HCT116 (cell line): Measurements from ENCODE around the gene ACVR1B. TPM values are rescaled to one million over a fixed set of nuclear protein-coding genes. Genes with fewer than 3 reads are reported as not detected.

Experiments
- ATAC-seq: fragments of 200-7000 bp; cut with Tn5 transposase; 2 replicates; pipeline ENCODE4 v1.9.1; 2020; ENCODE audit warnings: mild to moderate bottlenecking, moderate library complexity
- BruUV-seq: library from RNA; stranded (reverse); fragments of 400-500 nt; replicated peaks from 2 replicates; lab custom pipeline; 2021; lab: Mats Ljungman, UMichigan
- CTCF ChIA-PET: fragments of 300-600 bp; sonication (Branson Sonifier 250); formaldehyde crosslinking; loops from one replicate; lab custom pipeline; 2021; ENCODE audit warnings: antibody characterized with exemption; lab: Charles Lee
- POLR2A ChIA-PET: fragments of 300-600, 350-600 bp; sonication (Branson Sonifier 250); formaldehyde crosslinking; loops from one replicate; lab custom pipeline; 2021; ENCODE audit warnings: antibody characterized with exemption; lab: Charles Lee
- RAD21 ChIA-PET, 2 experiments: fragments of 300-600 bp; sonication (Branson Sonifier 250); formaldehyde crosslinking; loops; one replicate each; lab custom pipeline; 2023; ENCODE audit warnings: low total read pairs in 2 of 2; ENCODE audit not compliant: uncharacterized antibody in 2 of 2, unreplicated experiment in 2 of 2, low non-redundant PET in 1 of 2; lab: Charles Lee
- DNase-seq: peaks from one replicate; pipeline ENCODE4 v3.0.0-alpha.2; 2010; ENCODE audit warnings: low read depth, low spot score
- H2AFZ ChIP-seq: fragments of 200-600 bp; shearing (Covaris generic), sonication (generic); 2 replicates; pipeline ENCODE4 v1.6.1; 2017; ENCODE audit warnings: low read depth, mixed run types, mixed read lengths, antibody characterized with exemption, low read length; ENCODE audit not compliant: poor library complexity, severe bottlenecking
- H3K27ac ChIP-seq: 2 replicates; pipeline ENCODE4 v1.5.1; 2012; ENCODE audit warnings: low read depth, low read length
- H3K27me3 ChIP-seq: fragments of 200-600 bp; sonication (generic); 2 replicates; pipeline ENCODE4 v1.6.1; 2016; ENCODE audit warnings: mixed run types, low read length, mixed read lengths; ENCODE audit not compliant: insufficient read depth
- H3K36me3 ChIP-seq, 2 experiments: fragments of 200-500 bp in 1 of 2; fragments of 200-600 bp in 1 of 2; sonication (Bioruptor generic) in 1 of 2; sonication (generic) in 1 of 2; 2 replicates each; pipeline versions ENCODE4 v1.5.1 to v1.6.1; 2014 to 2016; ENCODE audit warnings: low read length in 2 of 2, inconsistent platforms in 1 of 2, mixed read lengths in 1 of 2, mixed run types in 1 of 2; ENCODE audit not compliant: insufficient read depth in 2 of 2, control insufficient read depth in 1 of 2
- H3K4me1 ChIP-seq, 2 experiments: fragments of 200-600 bp in 1 of 2; sonication (generic) in 1 of 2; 2 replicates each; pipeline versions ENCODE4 v1.5.1 to v1.6.1; 2012 to 2017; ENCODE audit warnings: low read length in 2 of 2, inconsistent platforms in 1 of 2, mild to moderate bottlenecking in 1 of 2, mixed read lengths in 1 of 2, mixed run types in 1 of 2, moderate library complexity in 1 of 2; ENCODE audit not compliant: insufficient read depth in 2 of 2, control insufficient read depth in 1 of 2
- H3K4me2 ChIP-seq: fragments of 200-600 bp; sonication (generic); 2 replicates; pipeline ENCODE4 v1.6.1; 2017; ENCODE audit warnings: mixed run types, low read length, mixed read lengths
- H3K4me3 ChIP-seq, 2 experiments: fragments of 200-600 bp in 1 of 2; sonication (generic) in 1 of 2; replicated peaks in 1 of 2; 2 replicates each; pipeline ENCODE4 v1.5.1; 2011 to 2016; ENCODE audit warnings: low read length in 2 of 2, control low read depth in 1 of 2, low read depth in 1 of 2, mild to moderate bottlenecking in 1 of 2, mixed read lengths in 1 of 2, mixed run types in 1 of 2
- H3K79me2 ChIP-seq: fragments of 200-600 bp; sonication (generic); 2 replicates; pipeline ENCODE4 v1.6.1; 2017; ENCODE audit warnings: mild to moderate bottlenecking, mixed run types, low read length, moderate library complexity, mixed read lengths; ENCODE audit not compliant: insufficient read depth
- H3K9ac ChIP-seq: fragments of 200-600 bp; sonication (generic); 2 replicates; pipeline ENCODE4 v1.6.1; 2016; ENCODE audit warnings: low read length, mixed read lengths
- H3K9me2 ChIP-seq: fragments of 200-600 bp; sonication (generic), shearing (Covaris generic); 2 replicates; pipeline ENCODE4 v1.6.1; 2017; ENCODE audit warnings: mixed run types, mild to moderate bottlenecking, moderate library complexity; ENCODE audit not compliant: insufficient read depth
- H3K9me3 ChIP-seq, 2 experiments: fragments of 200-500 bp in 1 of 2; fragments of 200-600 bp in 1 of 2; sonication (Bioruptor generic) in 1 of 2; sonication (generic) in 1 of 2; 2 replicates each; pipeline ENCODE4 v1.6.1; 2014 to 2017; ENCODE audit warnings: low read length in 2 of 2, mixed read lengths in 2 of 2, inconsistent platforms in 1 of 2, low read depth in 1 of 2, mild to moderate bottlenecking in 1 of 2, mixed run types in 1 of 2, moderate library complexity in 1 of 2; ENCODE audit not compliant: control insufficient read depth in 1 of 2, insufficient read depth in 1 of 2
- H4K20me1 ChIP-seq: fragments of 200-600 bp; sonication (generic), shearing (Covaris generic); 2 replicates; pipeline ENCODE4 v1.6.1; 2017; ENCODE audit warnings: mixed run types, mild to moderate bottlenecking, moderate library complexity; ENCODE audit not compliant: insufficient read depth
- CBX3 ChIP-seq: IDR thresholded peaks from 2 replicates; pipeline ENCODE4 v1.6.1; 2012; ENCODE audit warnings: low read depth
- EZH2 ChIP-seq: fragments of 200-600 bp; sonication (generic); IDR thresholded peaks from 2 replicates; pipeline ENCODE4 v1.6.1; 2017; ENCODE audit warnings: antibody characterized with exemption, mixed run types
- EZH2phosphoT487 ChIP-seq: fragments of 200-600 bp; IDR thresholded peaks from 2 replicates; pipeline ENCODE4 v1.6.1; 2018; ENCODE audit warnings: antibody characterized with exemption, borderline replicate concordance
- FOSL1 ChIP-seq: IDR thresholded peaks from 2 replicates; pipeline ENCODE4 v1.6.1; 2012; ENCODE audit warnings: low read depth
- MAX ChIP-seq: IDR thresholded peaks from 2 replicates; pipeline ENCODE4 v1.6.1; 2012
- POLR2A ChIP-seq: IDR thresholded peaks from 2 replicates; pipeline ENCODE4 v1.7.0; 2011; ENCODE audit warnings: borderline replicate concordance; ENCODE audit not compliant: insufficient read depth, insufficient read length; ENCODE audit errors: extremely low read depth
- RAD21 ChIP-seq: IDR thresholded peaks from 2 replicates; pipeline ENCODE4 v1.6.1; 2012; ENCODE audit warnings: low read depth, mild to moderate bottlenecking
- ZBTB33 ChIP-seq: IDR thresholded peaks from 2 replicates; pipeline ENCODE4 v1.6.1; 2011; ENCODE audit warnings: mild to moderate bottlenecking, low read length, moderate library complexity; ENCODE audit not compliant: insufficient replicate concordance; ENCODE audit errors: extremely low read depth
- ZFX ChIP-seq: fragments of 450-650 bp; IDR thresholded peaks from 2 replicates; pipeline ENCODE4 v1.6.1; 2017
- intact Hi-C: fragments of 100-400 bp; cut with micrococcal nuclease; formaldehyde crosslinking; loops from 2 replicates; pipeline ENCODE4 v1.10.0; 2022
- total RNA-seq: library from RNA; stranded (reverse); gene quantifications from one replicate; pipeline ENCODE4 v1.2.1, GENCODE V29; 2021; ENCODE audit not compliant: unreplicated experiment
- TF ChIP-seq, protein P1 (sequence below): IDR thresholded peaks from 2 replicates; pipeline ENCODE4 v1.6.1; 2012

ACVR1B gene
- total RNA-seq, 1 experiment from 2014 or later: 22.7 TPM

- no peak overlapping the region for H3K4me3 ChIP-seq
- H3K4me2 ChIP-seq: no peak overlapping the region
- CTCF ChIA-PET: no interaction called here
- no peak for DNase-seq
- no peaks in the 10 kb centered on the region for H4K20me1 ChIP-seq
- H3K27ac ChIP-seq: no peak overlapping the region
- H3K9me2 ChIP-seq: no peaks in the 10 kb centered on the region
- TF ChIP-seq FOSL1 (no peak), CBX3 (no peak), RAD21 (no peak), MAX (no peak), EZH2phosphoT487 (no peak), ZFX (no peak), EZH2 (no peak), POLR2A (no peak), ZBTB33 (no peak)
- TF ChIP-seq, protein P1, sequence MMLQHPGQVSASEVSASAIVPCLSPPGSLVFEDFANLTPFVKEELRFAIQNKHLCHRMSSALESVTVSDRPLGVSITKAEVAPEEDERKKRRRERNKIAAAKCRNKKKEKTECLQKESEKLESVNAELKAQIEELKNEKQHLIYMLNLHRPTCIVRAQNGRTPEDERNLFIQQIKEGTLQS: no peak
- TF ChIP-seq, all 23 proteins: peak for 0
- RAD21 ChIA-PET: no interaction called here
- H3K79me2 ChIP-seq: peaks cover 79% of the 10 kb centered on the region
- no peaks in the 10 kb centered on the region for H3K9me3 ChIP-seq
- H3K36me3 ChIP-seq: no peaks in the 10 kb centered on the region
- intact Hi-C loops: no loop called here
- ATAC-seq: no peak
- H3K4me1 ChIP-seq: peaks cover 11 to 20% of the 10 kb centered on the region in 2 experiments
- BruUV-seq: no TSS peak
- no peak overlapping the region for H2AFZ ChIP-seq
- no peaks in the 10 kb centered on the region for H3K27me3 ChIP-seq
- no peak overlapping the region for H3K9ac ChIP-seq
- POLR2A ChIA-PET: no interaction called here
Observed at GRCh38 chr12:51955702-51956101, 4.2 kb downstream of the ACVR1B start.
